GM12878 (cell line): ENCODE results near the gene SLC12A6. TPM values are rescaled to one million over a fixed set of nuclear protein-coding genes. Genes with fewer than 3 reads are reported as not detected.

Experiments
- ATF7 ChIP-seq: fragments of 450-650 bp; IDR thresholded peaks from 2 replicates; pipeline ENCODE4 v1.6.1; 2016; ENCODE audit warnings: low read depth, mild to moderate bottlenecking
- BACH1 ChIP-seq: fragments of 450-650 bp; IDR thresholded peaks from 2 replicates; pipeline ENCODE4 v1.6.1; 2017; ENCODE audit warnings: mild to moderate bottlenecking, borderline replicate concordance
- BMI1 ChIP-seq: fragments of 450-650 bp; IDR thresholded peaks from 2 replicates; pipeline ENCODE4 v1.6.1; 2016; ENCODE audit warnings: mild to moderate bottlenecking, moderate library complexity, borderline replicate concordance
- CBX3 ChIP-seq: fragments of 200-600 bp; sonication (generic); IDR thresholded peaks from 2 replicates; pipeline ENCODE4 v1.6.1; 2016; ENCODE audit warnings: low read depth, borderline replicate concordance
- CHD2 ChIP-seq: IDR thresholded peaks from 2 replicates; pipeline ENCODE4 v1.6.1; 2011; ENCODE audit warnings: low read depth, low read length, improper control_type of control experiment, borderline replicate concordance
- DPF2 ChIP-seq: fragments of 450-650 bp; IDR thresholded peaks from 2 replicates; pipeline ENCODE4 v1.6.1; 2017; ENCODE audit warnings: mild to moderate bottlenecking
- E2F8 ChIP-seq: fragments of 450-650 bp; IDR thresholded peaks from 2 replicates; pipeline ENCODE4 v1.6.1; 2018; ENCODE audit warnings: mild to moderate bottlenecking, low read depth, moderate library complexity; ENCODE audit not compliant: partially characterized antibody
- HDAC6 ChIP-seq: fragments of 200-600 bp; sonication (generic); IDR thresholded peaks from one replicate; pipeline ENCODE4 v1.8.0; 2017; ENCODE audit warnings: antibody characterized with exemption; ENCODE audit not compliant: unreplicated experiment
- IKZF2 ChIP-seq, 2 experiments: fragments of 450-650 bp; IDR thresholded peaks; 2 replicates each; pipeline ENCODE4 v1.6.1; 2017; ENCODE audit warnings: mild to moderate bottlenecking in 2 of 2, moderate library complexity in 2 of 2
- MXI1 ChIP-seq: fragments of 150-350 bp; IDR thresholded peaks from 2 replicates; pipeline ENCODE4 v1.6.1; 2011; ENCODE audit warnings: low read depth, mild to moderate bottlenecking, inconsistent platforms, low read length, improper control_type of control experiment
- NFIC ChIP-seq: IDR thresholded peaks from 2 replicates; pipeline ENCODE4 v1.6.1; 2012; ENCODE audit warnings: low read depth, mild to moderate bottlenecking, inconsistent platforms, low read length, moderate library complexity
- PBX3 ChIP-seq: IDR thresholded peaks from 2 replicates; pipeline ENCODE4 v1.6.1; 2011; ENCODE audit warnings: mild to moderate bottlenecking, low read depth, low read length, moderate library complexity; ENCODE audit not compliant: insufficient replicate concordance
- RAD21 ChIP-seq: IDR thresholded peaks from 2 replicates; pipeline ENCODE4 v1.6.1; 2011; ENCODE audit warnings: mild to moderate bottlenecking, low read depth, low read length, moderate library complexity; ENCODE audit not compliant: insufficient read depth
- RCOR1 ChIP-seq: conservative IDR thresholded peaks from 2 replicates; pipeline ENCODE4 v1.6.1; 2012; ENCODE audit warnings: low read depth, low read length, improper control_type of control experiment
- SMARCA5 ChIP-seq: fragments of 450-650 bp; IDR thresholded peaks from 2 replicates; pipeline ENCODE4 v1.6.1; 2017; ENCODE audit warnings: mild to moderate bottlenecking
- polyA plus RNA-seq, 11 experiments: library from polyadenylated mRNA; depleted of rRNA in 4 of 11; unstranded in 6 of 11; stranded (reverse) in 5 of 11; fragments of >200 nt; fragmentation: Nextera tagmentation in 4 of 11; fragmentation: Illumina TruSeq in 1 of 11; extraction: Ambion mirVana in 4 of 11; extraction: Trizol in 1 of 11; gene quantifications; 1 replicate in 1 of 11; 2 replicates in 10 of 11; pipeline versions ENCODE4 v1.2.1 to v1.2.3, GENCODE V29; 2011 to 2016; ENCODE audit warnings: inconsistent platforms in 2 of 11, missing spikeins in 2 of 11, low read depth in 1 of 11
- total RNA-seq, 4 experiments: library from RNA; depleted of rRNA in 3 of 4; stranded (reverse); fragments of >200 nt in 3 of 4; fragmentation: Illumina TruSeq in 1 of 4; extraction: Trizol in 1 of 4; gene quantifications; 2 replicates each; pipeline versions ENCODE4 v1.2.1 to v1.2.3, GENCODE V29; 2013 to 2021
- TF ChIP-seq, protein P1 (sequence below): fragments of 450-650 bp; IDR thresholded peaks from 2 replicates; pipeline ENCODE4 v1.6.1; 2018; ENCODE audit warnings: borderline replicate concordance, mild to moderate bottlenecking; ENCODE audit not compliant: partially characterized antibody
- TF ChIP-seq, protein P2 (sequence below): fragments of 450-650 bp; IDR thresholded peaks from 2 replicates; pipeline ENCODE4 v1.6.1; 2017; ENCODE audit warnings: mild to moderate bottlenecking, low read depth, inconsistent platforms; ENCODE audit not compliant: poor library complexity, severe bottlenecking

Gene SLC12A6
- total and polyA plus RNA-seq, 10 of the 15 experiments (the other 5 are each of a cell fraction or from before 2014, with no cell fraction given): 4.7 to 94.4 (median 34.2) TPM

- TF ChIP-seq, protein P1, sequence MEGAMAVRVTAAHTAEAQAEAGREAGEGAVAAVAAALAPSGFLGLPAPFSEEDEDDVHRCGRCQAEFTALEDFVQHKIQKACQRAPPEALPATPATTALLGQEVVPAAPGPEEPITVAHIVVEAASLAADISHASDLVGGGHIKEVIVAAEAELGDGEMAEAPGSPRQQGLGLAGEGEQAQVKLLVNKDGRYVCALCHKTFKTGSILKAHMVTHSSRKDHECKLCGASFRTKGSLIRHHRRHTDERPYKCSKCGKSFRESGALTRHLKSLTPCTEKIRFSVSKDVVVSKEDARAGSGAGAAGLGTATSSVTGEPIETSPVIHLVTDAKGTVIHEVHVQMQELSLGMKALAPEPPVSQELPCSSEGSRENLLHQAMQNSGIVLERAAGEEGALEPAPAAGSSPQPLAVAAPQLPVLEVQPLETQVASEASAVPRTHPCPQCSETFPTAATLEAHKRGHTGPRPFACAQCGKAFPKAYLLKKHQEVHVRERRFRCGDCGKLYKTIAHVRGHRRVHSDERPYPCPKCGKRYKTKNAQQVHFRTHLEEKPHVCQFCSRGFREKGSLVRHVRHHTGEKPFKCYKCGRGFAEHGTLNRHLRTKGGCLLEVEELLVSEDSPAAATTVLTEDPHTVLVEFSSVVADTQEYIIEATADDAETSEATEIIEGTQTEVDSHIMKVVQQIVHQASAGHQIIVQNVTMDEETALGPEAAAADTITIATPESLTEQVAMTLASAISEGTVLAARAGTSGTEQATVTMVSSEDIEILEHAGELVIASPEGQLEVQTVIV: no peak
- TF ChIP-seq IKZF2 (IDR thresholded peaks at IDR 0.05) (peak; percentile 79 to 83), CBX3 (no peak), BMI1 (no peak), BACH1 (peak; percentile 73), CHD2 (0 out of 2 replicates have a peak, but pooled peaks have one; percentile 22), E2F8 (no peak), DPF2 (peak; percentile 80), MXI1 (peak; percentile 55; the same call in 1 of the 2 replicates), NFIC (no peak), ATF7 (no peak), PBX3 (no peak), RAD21 (peak; percentile 61), HDAC6 (peak; percentile 51), RCOR1 (no peak), SMARCA5 (peak; percentile 97)
- TF ChIP-seq, protein P2, sequence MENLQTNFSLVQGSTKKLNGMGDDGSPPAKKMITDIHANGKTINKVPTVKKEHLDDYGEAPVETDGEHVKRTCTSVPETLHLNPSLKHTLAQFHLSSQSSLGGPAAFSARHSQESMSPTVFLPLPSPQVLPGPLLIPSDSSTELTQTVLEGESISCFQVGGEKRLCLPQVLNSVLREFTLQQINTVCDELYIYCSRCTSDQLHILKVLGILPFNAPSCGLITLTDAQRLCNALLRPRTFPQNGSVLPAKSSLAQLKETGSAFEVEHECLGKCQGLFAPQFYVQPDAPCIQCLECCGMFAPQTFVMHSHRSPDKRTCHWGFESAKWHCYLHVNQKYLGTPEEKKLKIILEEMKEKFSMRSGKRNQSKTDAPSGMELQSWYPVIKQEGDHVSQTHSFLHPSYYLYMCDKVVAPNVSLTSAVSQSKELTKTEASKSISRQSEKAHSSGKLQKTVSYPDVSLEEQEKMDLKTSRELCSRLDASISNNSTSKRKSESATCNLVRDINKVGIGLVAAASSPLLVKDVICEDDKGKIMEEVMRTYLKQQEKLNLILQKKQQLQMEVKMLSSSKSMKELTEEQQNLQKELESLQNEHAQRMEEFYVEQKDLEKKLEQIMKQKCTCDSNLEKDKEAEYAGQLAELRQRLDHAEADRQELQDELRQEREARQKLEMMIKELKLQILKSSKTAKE: no peak
Observed at GRCh38 chr15:34367101-34368081, 29.8 kb upstream of the SLC12A6 start, which contains the start of gene LPCAT4 (continued).
